Heart right ventricle (tissue), 16 donors: Measurements from ENCODE around the gene SCUBE1. TPM values are rescaled to one million over a fixed set of nuclear protein-coding genes. Genes with fewer than 3 reads are reported as not detected.

Experiments
- ATAC-seq, 8 donors: fragments of 200-7000 bp; cut with Tn5 transposase; one replicate each; pipeline ENCODE4 v1.9.1; 2020; ENCODE audit warnings: mild to moderate bottlenecking in 8 of 8, moderate library complexity in 8 of 8, moderate number of reproducible peaks in 1 of 8
- DNase-seq, 2 donors: peaks; one replicate each; pipeline ENCODE4 v3.0.0-alpha.2; 2020
- H3K27ac ChIP-seq, 10 donors: fragments of 200-600 bp; sonication (generic) in 2 of 10; one replicate each; pipeline versions ENCODE4 v1.5.0 to v1.8.0; 2020 to 2022; ENCODE audit warnings: mild to moderate bottlenecking in 3 of 10
- H3K27me3 ChIP-seq, 7 donors: fragments of 200-600 bp; one replicate each; pipeline ENCODE4 v1.8.0; 2021 to 2022; ENCODE audit warnings: mild to moderate bottlenecking in 2 of 7
- H3K36me3 ChIP-seq, 9 donors: fragments of 200-600 bp; sonication (generic) in 1 of 9; one replicate each; pipeline versions ENCODE4 v1.5.0 to v1.8.0; 2020 to 2022; ENCODE audit warnings: mild to moderate bottlenecking in 2 of 9
- H3K4me1 ChIP-seq, 9 donors: fragments of 200-600 bp; sonication (generic) in 1 of 9; one replicate each; pipeline versions ENCODE4 v1.5.0 to v1.8.0; 2020 to 2022; ENCODE audit warnings: mild to moderate bottlenecking in 4 of 9
- H3K4me3 ChIP-seq, 10 donors: fragments of 200-600 bp; sonication (generic) in 2 of 10; one replicate each; pipeline versions ENCODE4 v1.5.0 to v1.8.0; 2020 to 2022; ENCODE audit warnings: mild to moderate bottlenecking in 7 of 10, moderate library complexity in 2 of 10
- H3K9me3 ChIP-seq, 11 donors: fragments of 200-600 bp in 10 of 11; sonication (generic) in 2 of 11; one replicate each; pipeline versions ENCODE4 v1.5.0 to v1.8.0; 2013 to 2022; ENCODE audit warnings: mild to moderate bottlenecking in 2 of 11, control low read depth in 1 of 11, moderate library complexity in 1 of 11
- CTCF ChIP-seq, 9 donors: fragments of 200-600 bp; sonication (generic) in 2 of 9; IDR thresholded peaks; one replicate each; pipeline versions ENCODE4 v1.5.0 to v1.8.0; 2021 to 2022; ENCODE audit warnings: antibody characterized with exemption in 9 of 9, mild to moderate bottlenecking in 5 of 9, moderate library complexity in 1 of 9
- WGBS, 2 donors: extraction: QIAGEN DNeasy Blood & Tissue Kit; methylation state at CpG; one replicate each; pipeline ENCODE4 v1.1.7; 2013; ENCODE audit warnings: inconsistent platforms in 1 of 2; 5-methylcytosine and 5-hydroxymethylcytosine counted together
- intact Hi-C, 10 donors: fragments of 100-400 bp; cut with DNase I; formaldehyde crosslinking; loops; one replicate each; pipeline versions ENCODE4 v1.11.1 to v1.14.2; 2022
- polyA plus RNA-seq, 2 donors: library from polyadenylated mRNA; stranded (reverse); fragments of 200-250 nt; gene quantifications; one replicate each; pipeline ENCODE4 v1.2.3, GENCODE V29; 2013
- total RNA-seq, 10 donors: library from RNA; stranded (reverse); fragmentation: NEBNext Ultra II Directional in 3 of 10; extraction: Animal tissue kit (Norgen Biotek cat#: 25700) in 3 of 10; gene quantifications; one replicate each; pipeline versions ENCODE4 v1.2.1 to v1.2.4, GENCODE V29; 2021 to 2023
- donor health status: Arrhythmogenic right ventricular cardiomyopathy.
- donor health status: ischemic (EF 13 %, LVEDD 7.1; RV severe dilation, severe dysfunction).
- donor health status: healthy with polysubstance abuse.
- donor health status: DM: no; HTN: yes; CAD: no.
- donor health status: DM: no; HTN: no; CAD: no.
- donor health status: ischemic (EF 25% LVEDD 6.9; RV normal size, moderate dysfunction).
- donor health status: ischemic (EF 25% LVEDD 5.7; RV mildly dilated, moderate dysfunction).
- donor health status: healthy.
- donor health status: DM: yes; HTN: yes; CAD: no.
- donor health status: Ischemic cardiomyopathy.
- donor health status: ischemic (EF 35%, LVEDD 5.7; RV mildly dilated, moderate dysfunction).
- donor health status: nonischemic (EF 11% LVEDD 7.7; RV severe dilation, severe dysfunction).
- donor health status: DM: yes; HTN: yes; CAD: no.
- donor health status: PGD.
- donor health status: ischemic (EF 29% LVEDD 5.4; RV normal size, mild dysfunction).
- donor health status: nonischemic (EF 23%, LVEDD 6.1; RV moderate dilation, normal function).

SCUBE1 gene
- total and polyA plus RNA-seq, 12 donors = 0.01 to 0.60 (median 0.13) TPM; not detected in 1

GRCh38 chr22:43377548-43377895 is 34.4 kb upstream of the SCUBE1 start:
- H3K9me3 ChIP-seq = peaks cover 0 to 12% (median 7%) of the 10 kb centered on the region in 11 donors
- H3K27me3 ChIP-seq = peaks cover 0 to 84% (median 45%) of the 10 kb centered on the region in 7 donors
- DNase-seq (no peak), ATAC-seq (no peak)
- intact Hi-C loops = no loop called here
- no peaks in the 10 kb centered on the region for H3K36me3 ChIP-seq
- 50 to 60% methylated on average over 10 of the region's 10 CpGs for whole genome bisulfite sequencing, 2 donors
- no peak overlapping the region for H3K27ac ChIP-seq
- H3K4me1 ChIP-seq = peaks cover 0 to 16% (median 0%) of the 10 kb centered on the region in 9 donors
- H3K4me3 ChIP-seq = no peak overlapping the region
- TF ChIP-seq CTCF (IDR thresholded peaks at IDR 0.05) = no peak

DNA sequence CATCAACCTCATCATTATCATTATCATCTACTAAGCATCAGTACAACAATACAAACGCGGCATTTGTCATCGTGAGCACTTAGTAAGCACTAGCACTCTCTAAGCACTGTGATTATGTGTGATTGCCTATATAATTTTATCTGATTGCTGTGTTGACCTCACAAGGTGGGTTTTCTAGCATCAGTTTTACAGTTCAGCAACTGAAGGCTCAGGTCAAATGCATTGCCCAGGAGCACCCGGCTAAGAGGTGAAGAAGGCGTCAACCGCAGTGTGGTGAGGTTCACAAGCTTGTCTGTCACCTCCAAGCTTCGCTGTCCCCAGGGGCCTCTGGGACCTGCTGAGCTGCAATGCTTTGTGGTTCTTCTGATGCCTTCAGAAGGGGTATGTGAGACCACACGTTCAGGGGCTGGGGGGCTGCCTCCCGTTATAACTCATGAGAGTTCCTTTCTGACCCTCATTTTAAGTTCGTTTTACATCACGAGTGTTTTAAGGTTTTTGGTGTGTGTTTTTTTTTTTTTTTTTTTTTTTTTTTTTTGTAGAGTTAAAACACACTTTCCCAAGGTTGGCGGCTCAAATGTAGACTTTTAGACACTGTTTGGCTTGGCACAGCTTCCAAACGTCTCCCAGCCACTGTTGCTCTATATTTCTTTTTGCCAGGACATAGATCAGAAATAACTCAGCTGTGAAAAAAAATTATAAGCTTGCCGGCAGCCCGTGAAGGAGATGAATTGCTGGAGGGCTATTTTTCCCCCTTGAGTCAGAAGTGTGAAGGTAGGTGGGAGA is 33.8 kb upstream of the SCUBE1 start:
- ATAC-seq = no peak
- Histone ChIP-seq H3K4me1 (peaks cover 0 to 16% (median 0%) of the 10 kb centered on the region in 9 donors), H3K36me3 (no peaks in the 10 kb centered on the region), H3K9me3 (peaks cover 0 to 12% (median 7%) of the 10 kb centered on the region in 11 donors), H3K4me3 (no peak overlapping the region), H3K27me3 (peaks cover 0 to 83% (median 50%) of the 10 kb centered on the region in 7 donors), H3K27ac (no peak overlapping the region)
- WGBS, 2 donors = 59 to 64% methylated on average over 15 of the region's 15 CpGs
- no peak for DNase-seq
- intact Hi-C loops = no loop called here
- TF ChIP-seq CTCF (IDR thresholded peaks at IDR 0.05) = no peak

DNA sequence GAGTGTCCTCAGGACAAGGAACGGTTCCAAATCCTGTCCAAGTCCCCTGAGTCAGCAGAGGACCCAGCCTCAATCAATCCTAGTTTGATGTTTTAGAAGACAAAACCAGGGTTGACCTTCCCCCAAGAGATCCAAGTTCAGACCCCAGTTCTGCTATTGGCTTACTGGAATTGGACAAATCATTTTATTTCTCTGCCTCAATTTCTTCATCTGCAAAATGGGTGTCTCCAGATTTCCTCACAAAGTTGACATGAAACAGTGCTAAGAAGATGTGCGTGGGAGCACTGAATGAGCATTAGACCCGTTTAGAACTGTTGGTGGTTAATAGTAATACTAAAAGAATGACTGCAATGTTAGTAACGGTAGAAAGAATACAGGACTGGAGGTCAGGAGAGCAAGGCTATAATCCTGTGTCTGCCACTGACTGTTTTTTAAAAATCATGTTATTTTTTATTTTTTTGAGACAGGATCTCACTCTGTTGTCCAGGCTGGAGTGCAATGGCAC is 32.8 kb upstream of the SCUBE1 start:
- H3K4me1 ChIP-seq = peaks cover 0 to 16% (median 0%) of the 10 kb centered on the region in 9 donors
- no peak for ATAC-seq
- 86 to 91% methylated on average over 4 of the region's 4 CpGs for WGBS, 2 donors
- intact Hi-C loops = no loop called here
- H3K4me3 ChIP-seq = no peak overlapping the region
- H3K27me3 ChIP-seq = peaks cover 0 to 88% (median 59%) of the 10 kb centered on the region in 7 donors
- no peaks in the 10 kb centered on the region for H3K36me3 ChIP-seq
- no peak for TF ChIP-seq CTCF (IDR thresholded peaks at IDR 0.05)
- H3K27ac ChIP-seq = no peak overlapping the region
- no peak for DNase-seq
- peaks cover 0 to 12% (median 7%) of the 10 kb centered on the region in 11 donors for H3K9me3 ChIP-seq

DNA sequence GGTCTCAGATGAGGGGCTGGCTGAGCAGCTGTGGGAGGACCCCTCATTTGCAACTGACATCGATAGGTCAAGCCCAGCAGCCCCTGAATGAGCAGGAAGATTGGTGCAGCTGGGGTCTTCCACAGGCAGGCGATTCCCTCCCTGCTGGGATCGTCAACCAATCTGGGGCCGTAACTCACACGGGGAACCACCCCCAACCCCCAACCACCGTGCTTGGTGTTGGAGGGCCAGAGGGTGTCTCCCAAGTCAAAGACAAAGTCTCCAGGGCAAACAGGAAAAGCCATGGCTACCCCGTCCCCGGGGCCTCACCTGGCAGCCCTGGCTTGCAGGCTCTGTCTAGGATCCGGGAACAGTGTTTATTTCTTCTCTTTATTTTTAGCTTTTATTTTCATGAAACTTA is 26.9 kb upstream of the SCUBE1 start:
- intact Hi-C loops = no loop called here
- H3K4me3 ChIP-seq = no peak overlapping the region
- DNase-seq = no peak
- no peak overlapping the region for H3K27ac ChIP-seq
- WGBS, 2 donors = 18 to 23% methylated on average over 9 of the region's 9 CpGs
- no peaks in the 10 kb centered on the region for H3K36me3 ChIP-seq
- H3K9me3 ChIP-seq = peaks cover 0 to 11% (median 7%) of the 10 kb centered on the region in 11 donors
- no peak for ATAC-seq
- H3K27me3 ChIP-seq = peaks cover 0 to 88% (median 63%) of the 10 kb centered on the region in 7 donors
- TF ChIP-seq CTCF (IDR thresholded peaks at IDR 0.05) = no peak
- H3K4me1 ChIP-seq = no peaks in the 10 kb centered on the region
